Activated B cell treated with CpG ODN at 0.5 μM for 24 hours (primary cell): ENCODE measurements around the gene GPR85. TPM values are rescaled to one million over a fixed set of nuclear protein-coding genes. Genes with fewer than 3 reads are reported as not detected.

ENCODE experiments used
- ATAC-seq: fragments of 200-7000 bp; cut with Tn5 transposase; one replicate; pipeline ENCODE4 v1.10.0; 2021; ENCODE audit warnings: low read depth, mild to moderate bottlenecking, moderate library complexity
- CTCF ChIA-PET: fragments of 350-600 bp; sonication (Branson Sonifier 250); formaldehyde crosslinking; loops from one replicate; lab custom pipeline; 2021; ENCODE audit warnings: antibody characterized with exemption; lab: Charles Lee
- POLR2A ChIA-PET: fragments of 350-600 bp; sonication (Branson Sonifier 250); formaldehyde crosslinking; loops from one replicate; lab custom pipeline; 2021; ENCODE audit warnings: antibody characterized with exemption; lab: Charles Lee
- DNase-seq: peaks from one replicate; pipeline ENCODE4 v3.0.0; 2022
- H3K27ac Mint-ChIP-seq: one replicate; pipeline ENCODE4 v1.8.0; 2020; ENCODE audit warnings: mixed read lengths
- H3K27me3 Mint-ChIP-seq: one replicate; pipeline ENCODE4 v1.8.0; 2021; ENCODE audit warnings: mixed read lengths
- H3K36me3 Mint-ChIP-seq: one replicate; pipeline ENCODE4 v1.8.0; 2021; ENCODE audit warnings: low read depth, mixed read lengths
- H3K4me1 Mint-ChIP-seq: one replicate; pipeline ENCODE4 v1.8.0; 2021; ENCODE audit warnings: mixed read lengths
- H3K4me3 Mint-ChIP-seq: one replicate; pipeline ENCODE4 v1.8.0; 2020; ENCODE audit warnings: mild to moderate bottlenecking, mixed read lengths
- H3K9me3 Mint-ChIP-seq: one replicate; pipeline ENCODE4 v1.8.0; 2020; ENCODE audit warnings: mixed read lengths
- intact Hi-C: fragments of 100-400 bp; cut with micrococcal nuclease; formaldehyde crosslinking; loops from one replicate; pipeline ENCODE4 v1.15.1; 2024
- total RNA-seq: library from RNA; stranded (reverse); gene quantifications from 2 replicates; pipeline ENCODE4 v1.2.3, GENCODE V29; 2022
- TF ChIP-seq, protein P1 (sequence below): fragments of 200-600 bp; IDR thresholded peaks from one replicate; pipeline ENCODE4 v1.8.0; 2022; ENCODE audit warnings: antibody characterized with exemption, mild to moderate bottlenecking

GPR85 gene
- total RNA-seq, 1 donor from 2014 or later, result not detected

DNA sequence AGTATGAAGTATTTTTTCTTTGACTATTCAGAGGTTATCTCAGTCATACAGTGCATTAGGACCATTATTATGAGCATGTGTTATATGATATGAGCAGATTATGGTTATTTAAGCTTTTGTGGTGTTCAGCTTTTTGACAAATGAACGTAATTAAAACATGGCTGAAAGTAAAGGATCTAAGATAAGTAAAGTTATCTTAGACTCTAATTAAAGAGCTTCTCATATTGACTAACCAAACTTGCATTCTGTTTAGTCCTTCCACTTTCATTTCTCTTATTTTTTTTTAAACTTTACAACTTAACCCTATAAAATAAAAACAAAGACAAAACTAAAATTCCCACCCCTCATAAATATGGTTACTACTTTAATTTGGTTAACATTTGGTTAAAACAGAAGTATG is 6.9 kb upstream of the GPR85 start:
- Mint-ChIP-seq H3K4me3 (no peak overlapping the region), H3K4me1 (no peaks in the 10 kb centered on the region), H3K27me3 (peaks cover 5% of the 10 kb centered on the region), H3K36me3 (no peaks in the 10 kb centered on the region), H3K9me3 (no peaks in the 10 kb centered on the region), H3K27ac (no peak overlapping the region)
- ATAC-seq (no peak), DNase-seq (no peak)
- TF ChIP-seq, protein P1, sequence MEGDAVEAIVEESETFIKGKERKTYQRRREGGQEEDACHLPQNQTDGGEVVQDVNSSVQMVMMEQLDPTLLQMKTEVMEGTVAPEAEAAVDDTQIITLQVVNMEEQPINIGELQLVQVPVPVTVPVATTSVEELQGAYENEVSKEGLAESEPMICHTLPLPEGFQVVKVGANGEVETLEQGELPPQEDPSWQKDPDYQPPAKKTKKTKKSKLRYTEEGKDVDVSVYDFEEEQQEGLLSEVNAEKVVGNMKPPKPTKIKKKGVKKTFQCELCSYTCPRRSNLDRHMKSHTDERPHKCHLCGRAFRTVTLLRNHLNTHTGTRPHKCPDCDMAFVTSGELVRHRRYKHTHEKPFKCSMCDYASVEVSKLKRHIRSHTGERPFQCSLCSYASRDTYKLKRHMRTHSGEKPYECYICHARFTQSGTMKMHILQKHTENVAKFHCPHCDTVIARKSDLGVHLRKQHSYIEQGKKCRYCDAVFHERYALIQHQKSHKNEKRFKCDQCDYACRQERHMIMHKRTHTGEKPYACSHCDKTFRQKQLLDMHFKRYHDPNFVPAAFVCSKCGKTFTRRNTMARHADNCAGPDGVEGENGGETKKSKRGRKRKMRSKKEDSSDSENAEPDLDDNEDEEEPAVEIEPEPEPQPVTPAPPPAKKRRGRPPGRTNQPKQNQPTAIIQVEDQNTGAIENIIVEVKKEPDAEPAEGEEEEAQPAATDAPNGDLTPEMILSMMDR, result no peak
- ChIA-PET CTCF (no interaction called here), POLR2A (no interaction called here)
- intact Hi-C loops, result no loop called here

DNA sequence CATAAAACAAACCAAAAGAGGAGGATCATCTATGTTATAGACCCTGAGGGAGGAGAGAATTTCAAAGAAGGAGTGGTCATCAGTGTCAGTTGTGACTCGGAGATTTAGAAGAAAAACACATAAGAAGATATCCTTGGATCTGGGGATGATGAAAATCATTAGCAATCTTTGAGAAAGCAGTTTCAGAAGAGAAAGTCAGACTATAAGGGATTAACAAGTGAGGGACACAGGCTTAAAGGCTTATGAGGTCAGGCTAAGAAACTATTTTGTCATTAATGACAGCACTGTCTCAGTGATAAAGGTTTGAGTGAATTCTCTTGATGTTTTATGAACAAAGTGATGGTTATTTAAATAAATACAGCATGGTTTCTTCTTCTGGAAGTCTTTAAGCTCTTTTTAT is 6.1 kb upstream of the GPR85 start:
- Mint-ChIP-seq H3K4me1 (no peaks in the 10 kb centered on the region), H3K27ac (no peak overlapping the region), H3K4me3 (no peak overlapping the region), H3K9me3 (no peaks in the 10 kb centered on the region), H3K27me3 (peaks cover 12% of the 10 kb centered on the region), H3K36me3 (no peaks in the 10 kb centered on the region)
- intact Hi-C loops, result no loop called here
- no peak for ATAC-seq
- TF ChIP-seq, protein P1, result no peak
- CTCF ChIA-PET, result no interaction called here
- no peak for DNase-seq
- POLR2A ChIA-PET, result no interaction called here

DNA sequence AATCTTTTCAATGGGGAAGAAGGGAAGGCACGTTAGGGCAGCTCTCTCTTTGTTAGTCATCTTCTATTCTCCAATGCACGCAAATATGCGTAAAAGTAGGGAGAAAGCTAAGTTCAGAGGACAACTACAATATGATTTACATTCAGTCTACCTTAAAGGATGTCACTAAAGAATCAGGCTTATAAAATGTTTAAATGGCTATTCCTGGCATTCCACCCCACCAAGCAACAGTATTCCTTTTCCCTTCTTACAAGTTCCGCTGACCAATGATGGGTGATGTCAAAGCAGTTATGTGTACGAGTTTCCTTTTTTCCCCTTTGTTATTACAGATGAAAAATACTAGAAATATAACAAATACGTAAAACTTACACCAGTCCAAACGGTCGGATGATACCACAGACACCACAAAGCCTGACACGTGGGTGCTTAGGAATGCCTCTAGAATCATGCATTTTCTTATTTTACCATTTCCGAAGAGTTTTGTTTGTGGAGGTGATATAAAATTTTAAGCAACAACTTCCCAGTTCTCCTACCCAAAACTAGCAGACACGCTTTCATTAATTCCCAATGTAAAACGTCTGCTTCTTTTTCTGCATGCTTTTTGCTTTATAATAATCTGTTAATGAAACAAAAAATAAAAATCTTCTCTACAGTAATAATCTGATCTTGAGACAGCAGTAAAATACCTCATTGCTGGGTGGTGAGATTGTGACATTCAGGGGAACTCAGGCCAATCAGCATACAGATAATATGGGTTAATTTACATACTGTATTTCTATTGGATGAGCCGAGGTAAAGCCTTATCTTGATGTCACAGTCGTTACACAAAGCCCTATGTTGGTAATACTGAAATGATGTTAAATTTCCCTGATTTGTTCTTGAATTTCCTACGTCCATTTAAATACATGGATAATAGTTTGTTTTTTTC is 708 bp upstream of the GPR85 start:
- Mint-ChIP-seq H3K36me3 (no peaks in the 10 kb centered on the region), H3K4me1 (peaks cover 7% of the 10 kb centered on the region), H3K9me3 (no peaks in the 10 kb centered on the region), H3K27me3 (peaks cover 47% of the 10 kb centered on the region), H3K4me3 (no peak overlapping the region), H3K27ac (no peak overlapping the region)
- POLR2A ChIA-PET, result no interaction called here
- DNase-seq (no peak), ATAC-seq (no peak)
- intact Hi-C loops, result no loop called here
- TF ChIP-seq, protein P1, result no peak
- CTCF ChIA-PET, result no interaction called here

DNA sequence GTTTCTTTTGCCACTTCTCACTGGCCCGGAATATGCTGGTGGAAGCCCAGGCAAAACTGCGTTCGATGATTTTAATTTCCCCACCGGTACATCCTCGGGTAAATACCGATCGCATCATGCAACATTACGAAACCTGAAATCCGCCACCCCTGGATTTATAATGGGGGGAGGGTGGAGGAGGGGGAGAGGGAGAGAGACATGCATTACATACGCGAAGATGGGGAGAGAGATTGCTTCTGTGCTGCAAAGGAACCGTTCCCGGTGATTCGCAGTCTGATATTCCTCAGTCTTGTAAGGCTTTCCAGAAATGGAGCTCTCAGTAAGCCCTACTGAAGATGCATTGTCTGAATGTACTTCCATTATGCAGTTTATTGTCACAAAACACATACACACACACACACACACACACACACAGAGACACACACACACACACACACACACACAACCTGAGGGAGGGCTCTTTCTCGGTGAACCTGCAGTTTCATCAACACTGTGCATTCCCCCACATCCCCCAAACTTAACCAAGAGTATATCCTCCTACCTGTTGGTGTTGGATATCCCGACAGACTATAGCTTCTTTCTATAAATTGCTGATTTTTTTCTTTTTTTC is 741 bp downstream of the GPR85 start:
- intact Hi-C loops, result no loop called here
- Mint-ChIP-seq H3K27me3 (peaks cover 42% of the 10 kb centered on the region), H3K4me1 (peaks cover 7% of the 10 kb centered on the region), H3K9me3 (no peaks in the 10 kb centered on the region), H3K36me3 (no peaks in the 10 kb centered on the region), H3K27ac (no peak overlapping the region), H3K4me3 (peak overlapping the region; percentile 28)
- peak; percentile 21 for ATAC-seq
- no peak for DNase-seq
- TF ChIP-seq, protein P1, result no peak
- ChIA-PET CTCF (no interaction called here), POLR2A (interaction anchor here (0.7 kb wide), 1 partner anchor 112 kb away, joined by 6 read pairs; no protein-coding TSS in a partner anchor)

DNA sequence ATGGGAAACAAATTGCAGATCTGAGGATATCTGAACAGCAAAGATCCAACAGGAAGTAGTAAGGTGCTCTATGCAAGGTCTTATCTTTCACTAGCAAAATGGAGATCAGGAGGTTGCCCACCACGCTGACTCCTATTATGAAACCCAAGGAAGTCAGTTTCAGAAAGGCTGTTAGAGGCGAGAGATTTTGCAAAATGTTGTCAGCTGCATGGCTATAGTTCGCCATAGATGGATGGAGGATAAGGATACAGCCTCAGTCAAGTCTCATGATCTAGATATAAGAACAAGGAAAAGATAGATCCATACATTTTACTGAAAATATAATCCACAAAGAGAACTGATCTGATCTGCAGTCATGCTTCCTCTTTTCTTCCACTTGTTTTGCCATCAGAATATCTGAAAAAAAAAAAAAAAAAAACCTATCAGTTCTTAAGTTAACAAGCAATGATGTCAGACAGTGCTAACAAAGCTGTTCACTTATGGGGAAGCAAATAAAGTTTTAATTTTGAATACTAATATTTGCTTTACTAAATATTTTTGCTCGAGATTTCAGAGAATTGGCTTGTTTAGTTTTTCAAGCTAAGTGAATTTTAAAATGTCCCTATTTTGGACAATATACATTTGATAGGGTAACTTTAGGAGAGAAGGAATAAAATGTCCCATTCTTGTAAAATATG is 2.0 kb downstream of the GPR85 start:
- Mint-ChIP-seq H3K4me3 (no peak overlapping the region), H3K4me1 (peaks cover 7% of the 10 kb centered on the region), H3K9me3 (no peaks in the 10 kb centered on the region), H3K27me3 (peaks cover 47% of the 10 kb centered on the region), H3K27ac (no peak overlapping the region), H3K36me3 (no peaks in the 10 kb centered on the region)
- DNase-seq, result no peak
- TF ChIP-seq, protein P1, result no peak
- CTCF ChIA-PET, result no interaction called here
- POLR2A ChIA-PET, result no interaction called here
- no peak for ATAC-seq
- intact Hi-C loops, result no loop called here
